Skeletal muscle tissue (tissue), 4 donors: Measurements from ENCODE around the gene RTBDN. TPM values are rescaled to one million over a fixed set of nuclear protein-coding genes. Genes with fewer than 3 reads are reported as not detected.
A peak's percentile ranks its signal among the peaks of the same experiment; 100 is the strongest.
"Not testable (repeated sequence)": the region's sequence is repeated elsewhere in the genome, so short reads cannot be mapped to it uniquely, and the experiment has no call there.

Experiments used
- H3K27ac ChIP-seq: one replicate; pipeline ENCODE4 v1.7.0; 2013; ENCODE audit warnings: mild to moderate bottlenecking, low read depth, low read length, inconsistent platforms
- H3K27me3 ChIP-seq, 3 donors: one replicate each; pipeline ENCODE4 v1.7.0; 2013; ENCODE audit warnings: low read length in 3 of 3; ENCODE audit not compliant: control insufficient read depth in 3 of 3, insufficient read depth in 3 of 3
- H3K36me3 ChIP-seq, 3 donors: one replicate each; pipeline ENCODE4 v1.7.0; 2013; ENCODE audit warnings: low read length in 3 of 3; ENCODE audit not compliant: control insufficient read depth in 3 of 3, insufficient read depth in 3 of 3
- H3K4me1 ChIP-seq, 3 donors: one replicate each; pipeline ENCODE4 v1.7.0; 2013; ENCODE audit warnings: low read length in 3 of 3, mild to moderate bottlenecking in 3 of 3; ENCODE audit not compliant: control insufficient read depth in 3 of 3, insufficient read depth in 3 of 3
- H3K4me3 ChIP-seq, 3 donors: one replicate each; pipeline ENCODE4 v1.7.0; 2013; ENCODE audit warnings: low read length in 3 of 3
- H3K9ac ChIP-seq, 3 donors: one replicate each; pipeline ENCODE4 v1.7.0; 2013; ENCODE audit warnings: low read length in 3 of 3, mild to moderate bottlenecking in 3 of 3, moderate library complexity in 2 of 3, low read depth in 1 of 3
- H3K9me3 ChIP-seq, 3 donors: one replicate each; pipeline ENCODE4 v1.7.0; 2013; ENCODE audit warnings: low read length in 3 of 3; ENCODE audit not compliant: control insufficient read depth in 3 of 3
- total RNA-seq: library from RNA; depleted of rRNA; stranded (reverse); fragments of >200 nt; gene quantifications from one replicate; pipeline ENCODE4 v1.2.3, GENCODE V29; 2014
- donor health status: Osteomylitis.

Gene RTBDN
- total RNA-seq, 1 donor from 2014 or later: not detected

- peak within 1 kb of the TSS; percentile 93 to 99 (median 97) for H3K9ac ChIP-seq
- peak within 1 kb of the TSS; percentile 94 to 99 (median 98) for H3K4me3 ChIP-seq
- H3K36me3 ChIP-seq: peaks cover 20 to 24% (median 22%) of the 10 kb centered on the region in 3 donors
- H3K4me1 ChIP-seq: peaks cover 26 to 39% (median 29%) of the 10 kb centered on the region in 3 donors
- no peaks in the 10 kb centered on the region for H3K27me3 ChIP-seq
- H3K27ac ChIP-seq: peak within 1 kb of the TSS; percentile 85
- H3K9me3 ChIP-seq: no peaks in the 10 kb centered on the region
Measured at GRCh38 chr19:12801466-12802266, 32.7 kb downstream of the RTBDN start, which contains the start of the genes PRDX2 and THSD8. Gene PRDX2, minus strand, starts transcription at chr19:12801800. Its CDS starts 539 bp downstream, at chr19:12801261. Gene THSD8, plus strand, starts transcription at chr19:12802069. Its CDS starts 3 bp downstream, at chr19:12802072.

GRCh38 chr19:12800923-12801465 lies 33.4 kb downstream of the RTBDN start:
- Histone ChIP-seq H3K27me3 (no peaks in the 10 kb centered on the region), H3K9me3 (no peaks in the 10 kb centered on the region), H3K4me1 (peaks cover 28 to 40% (median 30%) of the 10 kb centered on the region in 3 donors), H3K9ac (peak overlapping the region; percentile 93 to 99 (median 97)), H3K36me3 (peaks cover 20 to 25% (median 24%) of the 10 kb centered on the region in 3 donors), H3K27ac (peak overlapping the region; percentile 85), H3K4me3 (peak overlapping the region; percentile 94 to 99 (median 98))

GRCh38 chr19:12800466-12800770 lies 34.0 kb downstream of the RTBDN start:
- Histone ChIP-seq H3K4me3 (peak overlapping the region; percentile 5 to 99 (median 98)), H3K9ac (peak overlapping the region; percentile 93 to 99 (median 97)), H3K36me3 (peaks cover 20 to 25% (median 24%) of the 10 kb centered on the region in 3 donors), H3K27me3 (no peaks in the 10 kb centered on the region), H3K9me3 (no peaks in the 10 kb centered on the region), H3K4me1 (peaks cover 28 to 40% (median 30%) of the 10 kb centered on the region in 3 donors), H3K27ac (no peak overlapping the region)

GRCh38 chr19:12799742-12800465 lies 34.5 kb downstream of the RTBDN start:
- Histone ChIP-seq H3K9me3 (no peaks in the 10 kb centered on the region), H3K27me3 (no peaks in the 10 kb centered on the region), H3K9ac (peak overlapping the region; percentile 93 to 99 (median 97)), H3K27ac (no peak overlapping the region), H3K4me3 (peak overlapping the region in 2 of 3 donors; percentile 19 to 99), H3K36me3 (peaks cover 20 to 25% (median 24%) of the 10 kb centered on the region in 3 donors), H3K4me1 (peaks cover 28 to 43% (median 30%) of the 10 kb centered on the region in 3 donors)

GRCh38 chr19:12797607-12798006 lies 36.8 kb downstream of the RTBDN start:
- H3K27ac ChIP-seq, H3K9ac ChIP-seq, H3K27me3 ChIP-seq, H3K4me3 ChIP-seq, H3K9me3 ChIP-seq: not testable (repeated sequence)
- Histone ChIP-seq H3K36me3 (peaks cover 20 to 27% (median 24%) of the 10 kb centered on the region in 3 donors), H3K4me1 (peaks cover 35 to 53% (median 38%) of the 10 kb centered on the region in 3 donors)

GRCh38 chr19:12797141-12797587 lies 37.2 kb downstream of the RTBDN start:
- Histone ChIP-seq H3K4me3 (no peak overlapping the region), H3K36me3 (peaks cover 20 to 29% (median 24%) of the 10 kb centered on the region in 3 donors), H3K4me1 (peaks cover 31 to 52% (median 34%) of the 10 kb centered on the region in 3 donors), H3K9ac (no peak overlapping the region), H3K27ac (no peak overlapping the region), H3K27me3 (no peaks in the 10 kb centered on the region), H3K9me3 (no peaks in the 10 kb centered on the region)

- Histone ChIP-seq H3K9ac (peak overlapping the region in 2 of 3 donors; percentile 54), H3K27ac (peak overlapping the region; percentile 40), H3K4me1 (peaks cover 28 to 45% (median 31%) of the 10 kb centered on the region in 3 donors), H3K4me3 (peak overlapping the region in 1 of 3 donors; percentile 40), H3K36me3 (peaks cover 20 to 27% (median 24%) of the 10 kb centered on the region in 3 donors), H3K27me3 (no peaks in the 10 kb centered on the region), H3K9me3 (no peaks in the 10 kb centered on the region)
Measured at GRCh38 chr19:12796146-12797071, 38.0 kb downstream of the RTBDN start.

- Histone ChIP-seq H3K27ac (no peak overlapping the region), H3K4me3 (no peak overlapping the region), H3K27me3 (no peaks in the 10 kb centered on the region), H3K36me3 (peaks cover 14 to 21% (median 16%) of the 10 kb centered on the region in 3 donors), H3K9ac (peak overlapping the region in 1 of 3 donors; percentile 83), H3K4me1 (peaks cover 29 to 43% (median 30%) of the 10 kb centered on the region in 3 donors), H3K9me3 (no peaks in the 10 kb centered on the region)
Measured at GRCh38 chr19:12794971-12795381, 39.4 kb downstream of the RTBDN start.
